ENCODE data around the gene SLC4A3.

SLC4A3 gene

DNA sequence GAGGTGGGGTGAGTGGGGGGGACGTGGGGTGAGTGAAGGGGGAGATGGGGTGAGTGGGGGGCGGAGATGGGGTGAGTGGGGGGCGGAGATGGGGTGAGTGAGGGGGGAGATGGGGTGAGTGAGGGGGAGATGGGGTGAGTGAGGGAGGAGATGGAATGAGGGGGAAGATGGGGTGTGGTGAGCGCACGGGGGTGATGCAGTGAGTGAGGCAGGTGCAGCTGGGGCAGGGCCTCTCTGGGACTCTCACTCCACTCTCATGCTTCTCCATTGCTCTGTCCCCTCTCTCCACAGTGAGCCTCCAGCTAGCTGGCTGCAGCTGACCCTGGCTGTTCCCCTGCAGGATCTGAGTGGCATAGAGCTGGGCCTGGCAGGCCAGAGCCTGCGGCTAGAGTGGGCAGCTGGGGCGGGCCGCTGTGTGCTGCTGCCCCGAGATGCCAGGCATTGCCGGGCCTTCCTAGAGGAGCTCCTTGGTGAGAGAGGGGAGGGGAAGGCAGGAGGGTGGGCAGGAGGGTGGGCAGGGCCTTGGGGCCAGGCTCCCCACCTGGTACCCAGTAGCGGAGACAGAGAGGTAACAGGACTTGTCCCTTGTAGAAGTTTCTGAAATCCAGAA is 13.9 kb upstream of the SLC4A3 start:
- POLR2A ChIA-PET = no interaction called here
- Histone ChIP-seq H3K27ac (ENCODE audit: extremely low read depth, low read depth, low read length) (no peak overlapping the region), H3K4me3 (ENCODE audit: low read depth, low read length) (no peak overlapping the region), H3K4me1 (ENCODE audit: control insufficient read depth, insufficient read depth, low read length) (no peaks in the 10 kb centered on the region), H3K9me3 (ENCODE audit: control insufficient read depth, insufficient read depth, low read depth, low read length) (no peaks in the 10 kb centered on the region), H3K36me3 (ENCODE audit: control insufficient read depth in 2 of 2, insufficient read depth in 1 of 2, low read length in 2 of 2) (peaks cover 0 to 60% of the 10 kb centered on the region in 2 experiments; a peak in 1 of 3 replicates)
- no peak for TF ChIP-seq ZIC2 (tag by site-specific recombination; IDR thresholded peaks at IDR 0.05)
- TF ChIP-seq ZNF571 (tag by site-specific recombination; IDR thresholded peaks at IDR 0.05) = no peak
- TF ChIP-seq ZSCAN23 (tag by site-specific recombination; IDR thresholded peaks at IDR 0.05) = no peak
- TF ChIP-seq ZNF629 (tag by site-specific recombination; IDR thresholded peaks at IDR 0.05) = no peak
- no peak for TF ChIP-seq ZNF416 (tag by site-specific recombination; IDR thresholded peaks at IDR 0.05)
- no peak for TF ChIP-seq ZNF184 (tag by site-specific recombination; IDR thresholded peaks at IDR 0.05)
- TF ChIP-seq GLI2 (tag by site-specific recombination; IDR thresholded peaks at IDR 0.05; ENCODE audit: borderline replicate concordance, low read depth) = no peak
- no peak for TF ChIP-seq ZNF670 (tag by site-specific recombination; IDR thresholded peaks at IDR 0.05; ENCODE audit: low read depth)
- TF ChIP-seq ZFP69B (tag by site-specific recombination; IDR thresholded peaks at IDR 0.05) = no peak
- TF ChIP-seq, protein P1, sequence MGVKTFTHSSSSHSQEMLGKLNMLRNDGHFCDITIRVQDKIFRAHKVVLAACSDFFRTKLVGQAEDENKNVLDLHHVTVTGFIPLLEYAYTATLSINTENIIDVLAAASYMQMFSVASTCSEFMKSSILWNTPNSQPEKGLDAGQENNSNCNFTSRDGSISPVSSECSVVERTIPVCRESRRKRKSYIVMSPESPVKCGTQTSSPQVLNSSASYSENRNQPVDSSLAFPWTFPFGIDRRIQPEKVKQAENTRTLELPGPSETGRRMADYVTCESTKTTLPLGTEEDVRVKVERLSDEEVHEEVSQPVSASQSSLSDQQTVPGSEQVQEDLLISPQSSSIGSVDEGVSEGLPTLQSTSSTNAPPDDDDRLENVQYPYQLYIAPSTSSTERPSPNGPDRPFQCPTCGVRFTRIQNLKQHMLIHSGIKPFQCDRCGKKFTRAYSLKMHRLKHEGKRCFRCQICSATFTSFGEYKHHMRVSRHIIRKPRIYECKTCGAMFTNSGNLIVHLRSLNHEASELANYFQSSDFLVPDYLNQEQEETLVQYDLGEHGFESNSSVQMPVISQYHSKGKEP (tag by site-specific recombination; IDR thresholded peaks at IDR 0.05) = no peak
- TF ChIP-seq, protein P2, sequence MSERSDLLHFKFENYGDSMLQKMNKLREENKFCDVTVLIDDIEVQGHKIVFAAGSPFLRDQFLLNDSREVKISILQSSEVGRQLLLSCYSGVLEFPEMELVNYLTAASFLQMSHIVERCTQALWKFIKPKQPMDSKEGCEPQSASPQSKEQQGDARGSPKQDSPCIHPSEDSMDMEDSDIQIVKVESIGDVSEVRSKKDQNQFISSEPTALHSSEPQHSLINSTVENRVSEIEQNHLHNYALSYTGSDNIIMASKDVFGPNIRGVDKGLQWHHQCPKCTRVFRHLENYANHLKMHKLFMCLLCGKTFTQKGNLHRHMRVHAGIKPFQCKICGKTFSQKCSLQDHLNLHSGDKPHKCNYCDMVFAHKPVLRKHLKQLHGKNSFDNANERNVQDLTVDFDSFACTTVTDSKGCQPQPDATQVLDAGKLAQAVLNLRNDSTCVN (tag by site-specific recombination; optimal IDR thresholded peaks at IDR 0.05) = no peak
- TF ChIP-seq, protein P3, sequence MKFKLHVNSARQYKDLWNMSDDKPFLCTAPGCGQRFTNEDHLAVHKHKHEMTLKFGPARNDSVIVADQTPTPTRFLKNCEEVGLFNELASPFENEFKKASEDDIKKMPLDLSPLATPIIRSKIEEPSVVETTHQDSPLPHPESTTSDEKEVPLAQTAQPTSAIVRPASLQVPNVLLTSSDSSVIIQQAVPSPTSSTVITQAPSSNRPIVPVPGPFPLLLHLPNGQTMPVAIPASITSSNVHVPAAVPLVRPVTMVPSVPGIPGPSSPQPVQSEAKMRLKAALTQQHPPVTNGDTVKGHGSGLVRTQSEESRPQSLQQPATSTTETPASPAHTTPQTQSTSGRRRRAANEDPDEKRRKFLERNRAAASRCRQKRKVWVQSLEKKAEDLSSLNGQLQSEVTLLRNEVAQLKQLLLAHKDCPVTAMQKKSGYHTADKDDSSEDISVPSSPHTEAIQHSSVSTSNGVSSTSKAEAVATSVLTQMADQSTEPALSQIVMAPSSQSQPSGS (tag by site-specific recombination; IDR thresholded peaks at IDR 0.05; ENCODE audit: low read depth) = no peak
- no peak for TF ChIP-seq ZNF426 (tag by site-specific recombination; IDR thresholded peaks at IDR 0.05)
- CTCF ChIA-PET = interaction anchor here (1.0 kb wide), 1 partner anchor 72 kb away, joined by 3 read pairs; no protein-coding TSS in a partner anchor

DNA sequence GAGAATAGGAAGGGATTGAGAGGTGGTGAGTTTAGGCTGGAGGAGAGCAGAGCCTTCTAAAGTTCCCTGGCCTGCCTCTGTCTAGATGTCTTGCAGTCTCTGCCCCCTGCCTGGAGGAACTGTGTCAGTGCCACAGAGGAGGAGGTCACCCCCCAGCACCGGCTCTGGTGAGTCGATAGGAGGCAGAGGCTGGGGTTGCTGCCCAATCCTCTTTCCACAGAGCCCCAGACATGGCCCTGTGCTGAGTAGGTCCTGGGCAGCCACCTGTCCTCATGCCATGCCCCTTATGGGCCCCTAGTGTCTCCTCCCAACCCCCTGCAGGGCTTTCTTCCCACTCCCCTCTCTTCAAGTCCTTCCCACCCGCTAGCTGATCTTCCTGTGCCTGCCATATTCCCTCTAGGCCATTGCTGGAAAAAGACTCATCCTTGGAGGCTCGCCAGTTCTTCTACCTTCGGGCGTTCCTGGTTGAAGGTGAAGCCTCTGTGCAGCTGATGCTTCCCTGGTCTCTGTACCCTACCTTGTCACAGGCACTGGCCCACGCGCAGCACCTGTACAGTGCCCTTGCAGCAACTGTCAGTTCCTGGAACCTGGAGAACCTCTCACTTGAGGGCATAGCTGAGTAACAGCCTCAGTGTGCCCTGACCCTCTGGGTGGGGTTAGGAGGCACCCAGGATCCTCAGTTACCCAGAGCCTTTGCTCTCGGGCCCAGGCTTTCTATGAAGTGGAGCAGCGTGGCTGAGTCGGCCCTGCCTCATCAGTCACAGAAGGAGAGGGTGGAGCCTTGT is 13.2 kb upstream of the SLC4A3 start:
- Histone ChIP-seq H3K4me3 (ENCODE audit: low read depth, low read length) (no peak overlapping the region), H3K9me3 (ENCODE audit: control insufficient read depth, insufficient read depth, low read depth, low read length) (no peaks in the 10 kb centered on the region), H3K4me1 (ENCODE audit: control insufficient read depth, insufficient read depth, low read length) (no peaks in the 10 kb centered on the region), H3K36me3 (ENCODE audit: control insufficient read depth in 2 of 2, insufficient read depth in 1 of 2, low read length in 2 of 2) (peaks cover 0 to 53% of the 10 kb centered on the region in 2 experiments; a peak in 1 of 3 replicates), H3K27ac (ENCODE audit: extremely low read depth, low read depth, low read length) (no peak overlapping the region)
- ChIA-PET POLR2A (no interaction called here), CTCF (interaction anchor here (1.0 kb wide), 1 partner anchor 73 kb away, joined by 3 read pairs; no protein-coding TSS in a partner anchor)
- TF ChIP-seq, protein P4, sequence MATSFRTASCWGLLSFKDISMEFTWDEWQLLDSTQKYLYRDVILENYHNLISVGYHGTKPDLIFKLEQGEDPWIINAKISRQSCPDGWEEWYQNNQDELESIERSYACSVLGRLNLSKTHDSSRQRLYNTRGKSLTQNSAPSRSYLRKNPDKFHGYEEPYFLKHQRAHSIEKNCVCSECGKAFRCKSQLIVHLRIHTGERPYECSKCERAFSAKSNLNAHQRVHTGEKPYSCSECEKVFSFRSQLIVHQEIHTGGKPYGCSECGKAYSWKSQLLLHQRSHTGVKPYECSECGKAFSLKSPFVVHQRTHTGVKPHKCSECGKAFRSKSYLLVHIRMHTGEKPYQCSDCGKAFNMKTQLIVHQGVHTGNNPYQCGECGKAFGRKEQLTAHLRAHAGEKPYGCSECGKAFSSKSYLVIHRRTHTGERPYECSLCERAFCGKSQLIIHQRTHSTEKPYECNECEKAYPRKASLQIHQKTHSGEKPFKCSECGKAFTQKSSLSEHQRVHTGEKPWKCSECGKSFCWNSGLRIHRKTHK (tag by site-specific recombination; IDR thresholded peaks at IDR 0.05) = no peak
- no peak for TF ChIP-seq ZNF626 (tag by site-specific recombination; IDR thresholded peaks at IDR 0.05)
- no peak for TF ChIP-seq ZNF629 (tag by site-specific recombination; IDR thresholded peaks at IDR 0.05)
- no peak for TF ChIP-seq ZNF37A (tag by site-specific recombination; IDR thresholded peaks at IDR 0.05)
- TF ChIP-seq ZNF311 (tag by site-specific recombination; IDR thresholded peaks at IDR 0.05; ENCODE audit: borderline replicate concordance) = no peak
- no peak for TF ChIP-seq ZNF521 (tag by site-specific recombination; IDR thresholded peaks at IDR 0.05)
- no peak for TF ChIP-seq ZNF10 (tag by site-specific recombination; IDR thresholded peaks at IDR 0.05)
- TF ChIP-seq, protein P5, sequence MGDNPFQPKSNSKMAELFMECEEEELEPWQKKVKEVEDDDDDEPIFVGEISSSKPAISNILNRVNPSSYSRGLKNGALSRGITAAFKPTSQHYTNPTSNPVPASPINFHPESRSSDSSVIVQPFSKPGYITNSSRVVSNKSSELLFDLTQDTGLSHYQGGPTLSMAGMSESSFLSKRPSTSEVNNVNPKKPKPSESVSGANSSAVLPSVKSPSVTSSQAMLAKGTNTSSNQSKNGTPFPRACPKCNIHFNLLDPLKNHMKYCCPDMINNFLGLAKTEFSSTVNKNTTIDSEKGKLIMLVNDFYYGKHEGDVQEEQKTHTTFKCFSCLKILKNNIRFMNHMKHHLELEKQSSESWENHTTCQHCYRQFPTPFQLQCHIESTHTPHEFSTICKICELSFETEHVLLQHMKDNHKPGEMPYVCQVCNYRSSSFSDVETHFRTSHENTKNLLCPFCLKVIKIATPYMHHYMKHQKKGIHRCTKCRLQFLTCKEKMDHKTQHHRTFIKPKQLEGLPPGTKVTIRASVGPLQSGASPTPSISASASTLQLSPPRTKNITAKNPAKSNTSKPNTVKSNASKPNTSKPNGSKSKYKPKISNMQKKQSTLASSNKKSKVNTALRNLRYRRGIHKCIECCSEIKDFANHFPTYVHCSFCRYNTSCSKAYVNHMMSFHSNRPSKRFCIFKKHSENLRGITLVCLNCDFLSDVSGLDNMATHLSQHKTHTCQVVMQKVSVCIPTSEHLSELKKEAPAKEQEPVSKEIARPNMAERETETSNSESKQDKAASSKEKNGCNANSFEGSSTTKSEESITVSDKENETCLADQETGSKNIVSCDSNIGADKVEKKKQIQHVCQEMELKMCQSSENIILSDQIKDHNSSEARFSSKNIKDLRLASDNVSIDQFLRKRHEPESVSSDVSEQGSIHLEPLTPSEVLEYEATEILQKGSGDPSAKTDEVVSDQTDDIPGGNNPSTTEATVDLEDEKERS (tag by site-specific recombination; IDR thresholded peaks at IDR 0.05) = no peak
- no peak for TF ChIP-seq ZNF221 (tag by site-specific recombination; IDR thresholded peaks at IDR 0.05; ENCODE audit: borderline replicate concordance)
- no peak for TF ChIP-seq ZNF776 (tag by site-specific recombination; IDR thresholded peaks at IDR 0.05; ENCODE audit: borderline replicate concordance)
- no peak for TF ChIP-seq ZSCAN16 (tag by site-specific recombination; IDR thresholded peaks at IDR 0.05)
- TF ChIP-seq SP2 (tag by site-specific recombination; IDR thresholded peaks at IDR 0.05) = no peak
- no peak for TF ChIP-seq ZNF48 (tag by site-specific recombination; IDR thresholded peaks at IDR 0.05)

All from HEK293 (cell line).